Ovary (tissue), 9 donors: ENCODE results near the gene CD300LF. TPM values are rescaled to one million over a fixed set of nuclear protein-coding genes. Genes with fewer than 3 reads are reported as not detected.

ENCODE experiments used
- DNase-seq, 5 donors: peaks; one replicate each; pipeline ENCODE4 v3.0.0-alpha.2; 2019 to 2020
- H3K27ac ChIP-seq, 2 donors: fragments of 200-600 bp; one replicate each; pipeline versions ENCODE4 v1.5.1 to v1.8.0; 2019 to 2022
- H3K27me3 ChIP-seq: fragments of 200-600 bp; one replicate; pipeline ENCODE4 v1.8.0; 2022
- H3K36me3 ChIP-seq: fragments of 200-600 bp; sonication (generic); one replicate; pipeline ENCODE4 v1.5.1; 2019
- H3K4me1 ChIP-seq: one replicate; pipeline ENCODE4 v1.8.1; 2013; ENCODE audit warnings: mild to moderate bottlenecking, moderate library complexity; ENCODE audit not compliant: insufficient read depth
- H3K4me3 ChIP-seq: fragments of 200-600 bp; sonication (generic); one replicate; pipeline ENCODE4 v1.5.1; 2017
- H3K9me3 ChIP-seq, 2 donors: fragments of 200-600 bp in 1 of 2; sonication (generic) in 1 of 2; one replicate each; pipeline versions ENCODE4 v1.5.1 to v1.8.1; 2013 to 2019; ENCODE audit warnings: mild to moderate bottlenecking in 1 of 2, moderate library complexity in 1 of 2
- CTCF ChIP-seq, 3 donors: fragments of 450-650 bp in 2 of 3; fragments of 200-600 bp in 1 of 3; IDR thresholded peaks; one replicate each; pipeline versions ENCODE4 v1.5.1 to v1.8.0; 2016 to 2022; ENCODE audit warnings: antibody characterized with exemption in 3 of 3, mild to moderate bottlenecking in 1 of 3
- EP300 ChIP-seq: sonication (generic); formaldehyde crosslinking; IDR thresholded peaks from one replicate; pipeline ENCODE4 v1.6.1; 2017; ENCODE audit warnings: antibody characterized with exemption
- POLR2A ChIP-seq: fragments of 450-650 bp; IDR thresholded peaks from one replicate; pipeline ENCODE4 v1.6.1; 2017; ENCODE audit warnings: antibody characterized with exemption, mild to moderate bottlenecking, moderate library complexity
- WGBS, 3 donors: extraction: QIAGEN DNeasy Blood & Tissue Kit in 1 of 3; methylation state at CpG; one replicate each; pipeline versions ENCODE4 v1.1.5 to v1.1.7; 2013 to 2017; 5-methylcytosine and 5-hydroxymethylcytosine counted together
- intact Hi-C, 4 donors: fragments of 100-400 bp; cut with DNase I; formaldehyde crosslinking; loops; one replicate each; pipeline versions ENCODE4 v1.11.0 to v1.15.1; 2022 to 2023
- polyA plus RNA-seq, 2 donors: library from polyadenylated mRNA; stranded (reverse); fragments of 200-250 nt in 1 of 2; fragments of 350-450 nt in 1 of 2; fragmentation: Illumina TruSeq in 1 of 2; extraction: RNeasy Lipid Tissue Mini Kit (QIAGEN cat#74804) in 1 of 2; gene quantifications; one replicate each; pipeline ENCODE4 v1.2.3, GENCODE V29; 2013 to 2014
- total RNA-seq, 7 donors: library from RNA; depleted of rRNA in 2 of 7; stranded (reverse); fragments of >200 nt in 2 of 7; fragmentation: NEBNext Ultra II Directional in 3 of 7; extraction: Animal tissue kit (Norgen Biotek cat#: 25700) in 3 of 7; gene quantifications; one replicate each; pipeline versions ENCODE4 v1.1.0 to v1.2.4, GENCODE V29; 2016 to 2023
- donor health status: DM: no; HTN: no; CAD: no; lungs with moderate emphysema.
- donor health status: DM: no; HTN: no; CAD: no.
- donor health status: Bipolar disorder and iron deficiency.
- donor health status: DM: yes; HTN: yes; CAD: no.
- donor health status: DM: no; HTN: no; CAD: no.
- donor health status: DM: yes; HTN: yes; CAD: no.

The CD300LF gene
- total and polyA plus RNA-seq, 9 donors: 0.23 to 3.9 (median 0.39) TPM; not detected in 1

- WGBS, 3 donors: 76 to 85% (median 78%) methylated on average over 6 of the region's 6 CpGs
- TF ChIP-seq CTCF (IDR thresholded peaks at IDR 0.05): no peak
- TF ChIP-seq EP300: no peak
- no peak for TF ChIP-seq POLR2A
- no peak overlapping the region for H3K4me3 ChIP-seq
- intact Hi-C loops: no loop called here
- no peaks in the 10 kb centered on the region for H3K4me1 ChIP-seq
- no peaks in the 10 kb centered on the region for H3K27me3 ChIP-seq
- no peaks in the 10 kb centered on the region for H3K36me3 ChIP-seq
- no peak overlapping the region for H3K27ac ChIP-seq
- H3K9me3 ChIP-seq: no peaks in the 10 kb centered on the region
- no peak for DNase-seq
These were observed 54.1 kb downstream of the CD300LF start for GRCh38 chr17:74658620-74659019.

DNA sequence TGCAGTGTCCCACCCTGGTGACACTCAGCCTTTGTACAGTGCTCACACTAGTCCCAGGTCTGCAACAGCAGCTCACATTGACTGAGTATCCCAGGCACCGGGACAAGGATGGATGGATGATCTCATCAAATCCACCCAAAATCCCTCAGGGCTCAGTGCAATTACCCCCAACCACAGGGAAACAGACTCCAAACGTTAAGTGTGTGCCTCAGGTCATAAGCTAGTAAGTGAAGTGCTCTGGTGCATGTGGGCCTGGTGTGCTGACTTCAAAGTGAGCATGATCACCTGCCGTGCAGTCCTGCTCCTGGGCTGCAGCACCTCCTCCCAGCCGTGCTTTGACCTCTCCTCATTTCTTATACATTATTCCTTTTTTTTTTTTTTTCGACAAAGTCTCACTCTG lies 58.0 kb downstream of the CD300LF start:
- TF ChIP-seq POLR2A (no peak), CTCF (IDR thresholded peaks at IDR 0.05) (no peak), EP300 (no peak)
- H3K27ac ChIP-seq: no peak overlapping the region
- no peak overlapping the region for H3K4me3 ChIP-seq
- no peaks in the 10 kb centered on the region for H3K36me3 ChIP-seq
- no peak for DNase-seq
- intact Hi-C loops: no loop called here
- H3K4me1 ChIP-seq: no peaks in the 10 kb centered on the region
- H3K27me3 ChIP-seq: no peaks in the 10 kb centered on the region
- no peaks in the 10 kb centered on the region for H3K9me3 ChIP-seq
- 44 to 51% (median 48%) methylated on average over 5 of the region's 5 CpGs for WGBS, 3 donors

DNA sequence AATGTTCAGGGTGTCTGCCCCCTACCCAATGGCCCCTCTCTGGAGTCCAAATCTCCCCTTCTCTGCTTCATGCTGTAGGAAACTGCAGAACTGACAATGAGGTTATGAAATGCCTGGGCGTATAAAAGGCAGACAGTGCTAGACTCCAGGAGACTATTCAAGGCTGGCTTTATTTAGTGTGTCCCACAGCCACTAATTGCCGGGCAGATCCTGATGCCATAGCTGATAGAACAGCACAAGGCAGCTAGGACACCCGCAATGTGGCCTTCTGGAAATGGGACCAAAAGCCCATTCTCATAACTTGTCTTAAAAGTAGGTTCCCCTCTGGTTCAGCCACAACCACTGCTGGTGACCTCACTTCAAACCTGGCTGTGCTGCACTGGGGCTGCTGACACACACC lies 60.7 kb downstream of the CD300LF start:
- no peak overlapping the region for H3K4me3 ChIP-seq
- TF ChIP-seq POLR2A: no peak
- no peak for TF ChIP-seq EP300
- TF ChIP-seq CTCF (IDR thresholded peaks at IDR 0.05): no peak
- no peak overlapping the region for H3K27ac ChIP-seq
- WGBS, 3 donors: 76 to 84% (median 78%) methylated on average over 3 of the region's 3 CpGs
- intact Hi-C loops: no loop called here
- H3K27me3 ChIP-seq: no peaks in the 10 kb centered on the region
- H3K36me3 ChIP-seq: no peaks in the 10 kb centered on the region
- DNase-seq: no peak
- H3K4me1 ChIP-seq: no peaks in the 10 kb centered on the region
- no peaks in the 10 kb centered on the region for H3K9me3 ChIP-seq

GRCh38 chr17:74649909-74650308 lies 62.8 kb downstream of the CD300LF start:
- Histone ChIP-seq H3K36me3 (no peaks in the 10 kb centered on the region), H3K4me1 (no peaks in the 10 kb centered on the region), H3K27ac (no peak overlapping the region), H3K27me3 (no peaks in the 10 kb centered on the region), H3K9me3 (no peaks in the 10 kb centered on the region), H3K4me3 (no peak overlapping the region)
- DNase-seq: no peak
- 23 to 36% (median 31%) methylated on average over 6 of the region's 6 CpGs for WGBS, 3 donors
- intact Hi-C loops: no loop called here
- no peak for TF ChIP-seq POLR2A
- no peak for TF ChIP-seq CTCF (IDR thresholded peaks at IDR 0.05)
- TF ChIP-seq EP300: no peak
